NOMO-1 (cell line): ENCODE measurements around the gene PPP1R3C.
A peak's percentile ranks its signal among the peaks of the same experiment; 100 is the strongest.

Experiments
- DNase-seq, 2 experiments: peaks; one replicate each; lab custom pipeline; 2025; ENCODE audit not compliant: unreplicated experiment in 2 of 2; lab: John Stamatoyannopoulos, UW

The PPP1R3C gene

GRCh38 chr10:91632671-91633550 is at the start of gene PPP1R3C:
TSS of gene PPP1R3C (minus strand) at chr10:91633071. CDS start at chr10:91632969, 102 bp downstream.
- DNase-seq = peak; percentile 17 to 30

DNA sequence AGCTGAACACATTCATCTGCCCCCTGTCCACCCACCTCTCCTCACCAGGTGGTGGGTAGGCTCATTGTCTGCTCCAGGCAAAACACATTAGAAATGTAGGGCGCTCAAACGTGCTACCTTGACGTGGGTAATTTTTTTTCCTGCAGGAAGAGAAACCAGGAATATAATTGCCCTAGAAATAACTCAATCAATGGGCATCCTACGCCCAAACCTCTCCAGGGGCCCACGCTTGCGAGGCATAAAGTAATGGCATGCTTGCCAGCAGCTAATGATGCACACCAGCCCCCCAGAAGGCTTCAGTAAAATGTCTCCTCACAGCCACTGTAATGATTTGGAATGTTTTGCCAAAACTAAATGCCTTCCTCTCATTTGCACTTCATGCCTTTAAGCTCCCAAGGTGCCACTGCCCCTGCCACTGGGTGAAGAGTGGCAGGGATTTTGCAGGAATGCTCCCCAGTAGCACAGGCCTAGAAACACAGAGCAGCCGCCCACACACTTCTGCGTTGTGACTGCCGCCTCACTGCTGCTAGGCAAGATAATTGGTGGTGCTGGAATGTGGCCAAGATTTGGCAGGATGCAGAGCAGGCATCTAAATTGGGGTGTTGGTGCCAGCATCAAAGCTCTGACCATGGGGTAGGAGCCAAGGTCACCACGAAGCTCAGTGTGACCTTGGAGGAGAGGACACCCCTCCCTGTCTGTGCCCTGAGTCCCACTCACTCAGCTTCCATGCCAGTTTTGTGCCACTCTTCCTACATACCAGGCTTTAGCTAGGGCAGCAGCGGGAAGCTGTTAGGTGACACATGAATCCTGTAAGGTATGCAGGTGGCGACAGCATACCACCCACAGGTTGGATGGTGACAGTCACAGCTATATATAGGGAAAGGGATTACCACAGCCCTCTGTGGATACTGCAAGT is 48.7 kb upstream of the PPP1R3C start:
- DNase-seq = no peak

- no peak for DNase-seq
These were observed 47.6 kb upstream of the PPP1R3C start for GRCh38 chr10:91680487-91680886.

GRCh38 chr10:91679296-91679695 is 46.4 kb upstream of the PPP1R3C start:
- no peak for DNase-seq

- DNase-seq = no peak
These were observed 45.0 kb upstream of the PPP1R3C start for GRCh38 chr10:91677911-91678310.

DNA sequence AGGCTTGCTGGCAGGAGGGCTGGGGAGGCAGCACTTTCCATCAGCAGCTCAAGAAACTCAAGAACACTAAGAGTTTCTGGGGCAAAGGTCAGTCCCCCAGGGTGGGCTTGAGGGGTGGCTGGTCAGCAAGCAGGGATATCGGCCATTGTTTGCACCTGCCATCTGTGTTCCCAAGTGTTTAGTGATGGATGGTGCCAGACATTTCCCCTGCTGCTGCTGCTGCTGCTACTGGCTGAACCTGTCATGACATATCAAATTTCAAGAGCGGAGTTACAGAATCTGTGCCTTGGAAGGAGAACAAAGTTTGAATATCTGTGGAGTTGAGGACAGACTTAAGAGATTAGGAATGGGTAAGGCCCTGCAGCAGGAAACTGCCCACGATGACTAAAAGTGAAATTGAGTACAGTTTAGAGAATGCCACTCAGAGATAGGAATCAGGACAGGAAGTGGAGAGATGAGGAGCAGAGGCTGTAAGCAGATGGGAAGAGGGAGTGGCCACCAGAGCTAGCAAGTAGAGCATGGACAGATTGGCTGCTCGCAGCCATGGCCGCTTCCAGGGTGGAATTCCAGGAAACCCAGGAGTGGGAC is 39.2 kb upstream of the PPP1R3C start:
- no peak for DNase-seq

GRCh38 chr10:91668913-91669312 is 36.0 kb upstream of the PPP1R3C start:
- DNase-seq = no peak

DNA sequence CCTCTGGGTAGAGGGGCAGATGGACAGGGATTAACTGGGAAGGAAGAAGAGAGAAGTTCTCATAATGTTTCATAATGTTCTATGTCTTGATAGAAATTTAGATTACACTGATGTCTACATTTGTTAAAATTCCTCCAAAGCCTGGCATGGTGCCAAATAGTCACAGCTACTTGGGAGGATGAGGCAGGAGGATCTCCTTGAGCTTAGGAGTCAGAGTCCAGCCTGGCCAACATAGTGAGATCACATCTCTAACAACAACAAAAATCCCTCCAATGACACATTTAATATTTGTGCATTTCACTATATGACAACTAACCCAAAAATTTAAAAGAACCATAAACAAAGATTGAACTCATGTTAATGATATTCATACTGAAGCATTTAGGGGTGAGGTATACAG is 33.0 kb upstream of the PPP1R3C start:
- DNase-seq = no peak

DNA sequence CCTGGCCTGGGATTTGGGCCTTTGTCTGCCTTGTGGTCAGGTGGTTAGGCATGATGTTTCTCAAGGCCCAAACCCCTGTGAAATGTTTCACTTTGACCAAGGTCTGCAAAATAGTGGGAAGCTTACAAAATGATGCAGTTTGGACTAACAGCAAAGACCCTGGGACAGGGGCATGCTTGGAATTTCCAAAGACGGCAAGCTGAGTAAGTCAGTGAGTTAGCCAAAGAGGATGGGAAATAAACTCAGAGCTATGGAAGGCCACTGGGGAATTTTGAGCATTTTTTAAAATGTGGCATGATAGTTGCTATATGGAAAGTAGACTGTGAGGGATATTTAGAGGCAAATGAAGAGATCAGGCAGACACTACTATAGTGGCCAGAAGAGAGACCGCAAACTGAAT is 31.6 kb upstream of the PPP1R3C start:
- DNase-seq = no peak

- no peak for DNase-seq
These were observed 30.1 kb upstream of the PPP1R3C start for GRCh38 chr10:91662993-91663392.

DNA sequence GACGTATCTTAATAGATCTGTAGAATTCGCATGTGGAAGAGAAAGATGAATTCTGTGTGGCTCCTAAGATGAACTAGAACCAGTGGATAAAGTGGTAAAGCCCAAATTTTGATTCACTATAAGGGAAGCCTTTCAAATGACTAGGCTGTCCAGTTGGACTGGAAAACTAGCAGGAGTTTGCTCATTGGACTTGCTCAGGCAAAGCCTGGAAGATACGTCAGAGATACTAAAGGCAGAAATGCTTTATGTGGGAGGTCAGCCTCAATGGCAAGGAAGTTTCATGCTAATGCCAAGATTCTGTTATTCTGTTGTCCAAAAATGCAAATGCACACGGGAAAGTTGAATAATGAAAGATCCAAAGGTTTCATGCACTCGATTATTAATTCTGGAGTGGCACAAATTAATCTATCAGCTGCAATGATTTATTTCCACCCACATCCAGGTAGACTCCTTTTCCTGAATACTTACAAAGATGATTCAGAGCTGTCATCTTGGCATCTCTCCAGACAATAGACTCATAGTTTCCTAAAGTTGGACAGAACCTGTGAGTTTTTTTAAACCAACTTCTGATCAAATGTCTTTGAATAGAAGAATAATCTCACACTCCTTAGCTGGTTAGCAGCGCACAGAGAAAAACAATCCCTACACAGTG is 20.5 kb upstream of the PPP1R3C start:
- DNase-seq = no peak

DNA sequence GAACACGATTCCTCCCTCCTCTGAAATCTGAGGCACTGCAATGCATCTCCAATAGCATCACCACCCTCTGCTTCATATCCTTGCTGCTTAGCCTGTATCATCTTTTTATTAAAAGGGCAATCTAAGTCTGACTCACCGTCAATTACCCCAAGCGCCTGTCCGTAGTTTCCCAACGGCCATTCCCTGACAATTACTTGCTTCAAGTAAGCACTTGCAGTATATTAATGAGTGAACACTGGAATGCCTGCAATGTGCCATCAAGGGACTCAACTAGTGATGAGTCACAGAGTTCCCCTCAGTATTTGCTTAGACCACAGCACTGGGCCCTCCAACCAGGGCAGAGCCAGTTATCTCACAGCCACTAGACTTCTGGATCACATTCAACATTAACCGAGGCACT is 19.5 kb upstream of the PPP1R3C start:
- no peak for DNase-seq

- no peak for DNase-seq
These were observed 10.8 kb upstream of the PPP1R3C start for GRCh38 chr10:91643700-91644099.

GRCh38 chr10:91642831-91643692 is 10.2 kb upstream of the PPP1R3C start:
- no peak for DNase-seq

GRCh38 chr10:91636892-91637291 is 4.0 kb upstream of the PPP1R3C start:
- DNase-seq = no peak

DNA sequence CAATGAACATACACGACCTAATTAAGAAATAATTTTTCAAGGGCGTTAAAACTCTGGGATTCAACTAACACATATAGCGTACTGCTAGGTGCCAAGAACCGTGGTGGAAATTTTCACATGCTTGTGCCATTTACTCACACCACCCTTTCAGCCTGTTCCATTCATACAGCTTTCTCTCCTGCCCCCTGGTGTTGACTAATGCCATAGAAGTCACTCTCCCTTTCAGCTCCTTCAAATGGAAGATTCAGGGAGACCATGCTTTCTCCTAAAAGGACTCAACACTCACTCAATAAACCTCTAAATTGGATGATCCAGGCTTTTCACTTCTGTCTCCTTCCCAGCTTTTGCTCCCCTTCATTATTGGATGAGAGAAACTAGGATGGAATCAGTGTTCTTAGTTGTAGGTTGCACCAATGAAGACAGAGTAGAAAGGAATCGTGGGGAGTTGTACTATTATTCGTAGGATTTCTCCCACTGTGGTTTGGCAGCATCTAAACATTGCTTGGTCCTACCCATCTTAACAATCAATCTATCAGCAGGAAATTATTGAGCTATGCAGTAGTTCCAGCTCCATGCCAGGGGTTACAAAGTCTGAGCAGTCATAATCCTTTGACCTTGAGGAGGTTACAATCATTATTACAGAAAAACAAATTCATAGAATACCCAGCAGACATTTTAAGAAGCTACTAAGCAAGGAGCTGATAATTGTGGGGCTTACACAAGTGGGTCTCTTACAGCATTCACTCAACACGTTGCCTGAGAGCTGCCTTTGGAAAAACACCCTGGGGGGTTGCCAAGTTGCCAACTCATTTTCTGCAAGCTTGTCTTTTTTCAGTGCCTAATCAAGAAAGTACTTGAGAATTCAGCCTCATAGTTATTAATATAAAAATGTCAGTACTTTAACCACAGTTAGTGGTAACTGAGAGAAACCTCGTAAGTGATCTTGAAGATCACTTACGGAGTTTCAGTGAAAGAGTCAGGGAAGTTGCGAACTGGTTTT is 2.8 kb upstream of the PPP1R3C start:
- peak; percentile 37 to 47 for DNase-seq

- DNase-seq = no peak
These were observed 2.0 kb upstream of the PPP1R3C start for GRCh38 chr10:91634898-91635297.

DNA sequence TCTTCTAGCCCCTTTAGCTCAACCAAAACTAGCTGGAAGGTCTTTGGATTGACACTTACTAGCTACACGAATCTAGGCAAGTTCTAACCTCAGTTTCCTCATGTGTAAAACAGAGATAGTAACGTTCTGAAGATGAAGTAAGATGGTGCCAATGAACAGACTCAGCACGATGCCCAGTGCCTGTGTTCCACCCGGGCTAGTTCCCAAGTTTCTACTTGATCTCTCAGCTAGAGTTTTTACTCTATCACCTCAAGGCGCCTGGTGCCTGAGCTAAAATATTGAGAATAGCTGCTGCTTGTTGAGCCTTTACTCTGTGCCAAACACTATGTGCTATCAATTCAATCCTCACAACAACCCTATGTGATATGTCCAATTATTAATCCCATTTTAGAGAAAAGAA is 1.4 kb upstream of the PPP1R3C start:
- DNase-seq = no peak

DNA sequence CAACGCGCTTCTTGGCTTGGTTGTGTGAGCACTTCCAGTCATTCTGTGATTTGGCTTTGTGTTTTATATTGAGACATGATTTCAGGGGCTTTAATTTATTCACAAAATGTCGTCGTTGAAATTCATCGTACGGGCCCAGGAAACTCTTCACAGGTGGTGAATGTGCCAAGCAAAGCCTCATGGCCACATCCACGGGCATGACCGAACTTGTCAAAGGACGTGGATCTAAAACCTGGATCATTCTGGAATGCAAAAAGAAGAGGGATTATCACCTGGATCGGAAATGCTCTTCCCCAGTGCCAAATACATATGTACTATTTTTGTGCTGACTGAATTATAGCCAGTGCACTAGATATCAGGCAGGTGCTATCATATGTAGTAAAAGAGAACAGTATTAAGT is 2.2 kb downstream of the PPP1R3C start:
- no peak for DNase-seq
